GM18502 (cell line): Measurements from ENCODE around the gene CNTROB.

Source experiments
- ATAC-seq: cut with Tn5 transposase; IDR thresholded peaks from one replicate; pipeline ENCODE4 v1.9.1; 2021; ENCODE audit warnings: mild to moderate bottlenecking; ENCODE audit not compliant: unreplicated experiment, poor library complexity

CNTROB gene

DNA sequence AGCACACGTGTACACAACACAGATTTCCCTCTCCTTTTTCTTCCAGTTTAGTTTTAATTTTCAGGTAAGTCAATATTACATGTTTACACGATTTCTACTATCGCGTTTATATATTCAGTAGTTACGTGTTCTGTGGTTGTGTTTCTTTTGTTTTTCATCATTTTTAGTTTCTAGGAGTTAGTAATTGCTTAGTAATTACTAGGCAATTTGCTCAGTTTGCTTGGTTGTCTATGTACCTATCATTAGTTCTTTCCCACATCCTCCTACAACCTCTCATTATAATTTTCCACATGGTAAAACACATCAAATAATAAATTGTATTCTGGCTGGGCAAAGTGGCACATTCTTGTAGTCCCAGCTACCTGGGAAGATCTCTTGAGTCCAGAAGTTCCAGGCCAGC lies 45.8 kb downstream of the CNTROB start:
- no peak for ATAC-seq

DNA sequence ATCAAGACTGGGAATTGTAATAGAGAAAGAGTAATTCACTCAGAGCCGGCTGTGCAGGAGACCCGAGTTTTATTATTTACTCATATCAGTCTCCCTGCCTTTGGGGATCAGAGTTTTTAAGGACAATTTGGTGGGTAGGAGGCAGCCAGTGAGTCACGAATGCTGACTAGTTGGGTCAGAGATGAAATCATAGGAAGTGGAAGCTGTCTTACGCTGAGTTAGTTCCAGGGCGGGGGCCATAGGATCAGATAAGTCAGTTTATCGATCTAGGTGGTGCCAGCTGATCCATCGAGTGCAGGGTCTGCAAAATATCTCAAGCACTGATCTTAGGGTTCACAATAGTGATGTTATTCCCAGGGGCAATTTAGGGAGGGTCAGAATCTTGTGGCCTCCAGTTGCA lies 50.2 kb downstream of the CNTROB start:
- ATAC-seq = no peak

DNA sequence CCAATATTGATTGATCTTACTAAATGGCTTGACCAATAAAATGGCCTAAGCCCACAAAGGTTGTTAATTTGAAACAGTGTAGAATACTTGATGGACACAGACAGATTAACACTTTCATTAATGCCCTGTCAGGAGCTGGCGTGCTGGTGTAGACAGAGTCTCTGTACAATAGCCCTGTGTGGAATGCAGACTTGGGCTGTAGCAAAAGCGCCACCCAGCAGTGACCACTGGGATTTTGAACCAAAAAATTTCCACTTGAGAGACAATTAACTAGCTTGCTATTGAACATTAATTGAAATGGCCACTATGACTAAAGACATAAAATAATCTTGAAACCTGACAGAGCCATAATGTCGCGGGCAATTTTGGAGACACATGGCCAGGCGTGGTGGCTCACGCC lies 50.7 kb downstream of the CNTROB start:
- no peak for ATAC-seq

DNA sequence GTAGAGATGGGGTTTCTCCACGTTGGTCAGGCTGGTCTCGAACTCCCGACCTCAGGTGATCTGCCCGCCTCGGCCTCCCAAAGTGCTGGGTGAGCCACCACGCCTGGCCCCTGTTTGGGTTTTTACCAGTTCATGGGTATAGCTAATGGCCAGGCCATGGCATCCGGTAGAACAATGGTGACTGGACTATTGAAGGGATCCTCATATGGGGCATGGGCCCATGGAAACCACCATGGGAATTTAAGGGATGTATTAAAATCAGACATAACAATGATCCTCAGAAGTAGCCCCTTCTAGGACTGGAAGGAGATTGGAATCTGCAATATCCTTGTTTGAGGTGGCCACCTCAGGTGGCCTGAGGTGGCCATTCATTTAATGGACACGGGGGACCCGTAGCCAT lies 52.9 kb downstream of the CNTROB start:
- no peak for ATAC-seq

DNA sequence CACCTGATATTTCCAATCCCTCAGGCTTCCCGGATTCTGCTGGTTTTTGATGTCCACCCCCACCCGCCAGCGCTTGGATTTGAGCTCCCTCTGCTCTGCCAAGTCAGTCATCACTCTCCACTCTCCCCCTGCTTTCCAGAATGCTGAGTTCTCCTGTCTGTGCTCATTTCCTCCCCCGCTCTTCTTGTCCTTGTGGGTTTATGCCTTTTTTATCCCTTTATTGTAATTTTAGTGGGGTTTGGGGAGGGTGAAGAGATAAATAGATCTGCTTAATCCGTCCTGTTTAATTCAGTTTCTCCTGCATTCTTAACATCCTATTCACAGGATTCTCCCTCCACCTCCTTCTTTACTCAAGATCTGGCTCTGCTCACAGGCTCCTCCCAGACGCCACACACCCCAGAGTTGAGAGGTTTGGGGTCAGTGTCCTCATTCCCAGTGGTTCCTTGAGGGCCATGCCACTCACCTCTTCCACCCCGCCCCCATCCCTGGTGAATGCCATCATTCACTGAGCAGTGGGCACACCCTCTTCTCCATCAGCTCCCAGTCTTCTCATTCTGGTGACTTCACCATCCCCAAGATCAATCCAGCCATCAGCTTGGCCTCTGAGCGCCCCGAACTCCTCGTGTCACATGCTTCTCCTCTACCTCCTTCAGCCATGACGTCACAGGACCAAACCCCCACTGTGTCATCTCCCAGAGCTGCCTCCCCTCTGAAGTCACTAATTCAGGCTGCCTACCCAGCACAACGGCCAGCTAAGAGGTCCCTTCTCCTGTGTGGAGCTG lies 55.3 kb downstream of the CNTROB start:
- ATAC-seq = no peak

DNA sequence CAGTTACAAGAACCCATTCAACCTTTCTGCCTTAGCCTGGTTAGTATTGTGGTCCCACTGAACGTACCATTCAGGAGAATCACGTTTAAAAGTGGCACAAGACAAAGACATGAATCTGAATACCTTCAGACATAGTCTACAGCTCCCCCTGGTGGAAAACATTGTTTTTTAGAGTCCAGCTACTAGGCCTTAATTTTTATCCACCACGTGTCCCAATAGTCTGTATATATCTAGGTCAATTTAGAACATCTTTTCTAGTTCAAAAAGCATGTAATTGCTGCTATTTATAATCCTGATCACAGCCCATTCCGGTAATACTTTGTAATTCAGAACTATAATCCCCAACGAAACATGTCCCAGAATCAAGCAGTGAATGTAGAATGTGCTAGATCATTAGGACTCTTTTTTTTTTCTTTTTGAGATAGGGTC lies 56.8 kb downstream of the CNTROB start:
- no peak for ATAC-seq

DNA sequence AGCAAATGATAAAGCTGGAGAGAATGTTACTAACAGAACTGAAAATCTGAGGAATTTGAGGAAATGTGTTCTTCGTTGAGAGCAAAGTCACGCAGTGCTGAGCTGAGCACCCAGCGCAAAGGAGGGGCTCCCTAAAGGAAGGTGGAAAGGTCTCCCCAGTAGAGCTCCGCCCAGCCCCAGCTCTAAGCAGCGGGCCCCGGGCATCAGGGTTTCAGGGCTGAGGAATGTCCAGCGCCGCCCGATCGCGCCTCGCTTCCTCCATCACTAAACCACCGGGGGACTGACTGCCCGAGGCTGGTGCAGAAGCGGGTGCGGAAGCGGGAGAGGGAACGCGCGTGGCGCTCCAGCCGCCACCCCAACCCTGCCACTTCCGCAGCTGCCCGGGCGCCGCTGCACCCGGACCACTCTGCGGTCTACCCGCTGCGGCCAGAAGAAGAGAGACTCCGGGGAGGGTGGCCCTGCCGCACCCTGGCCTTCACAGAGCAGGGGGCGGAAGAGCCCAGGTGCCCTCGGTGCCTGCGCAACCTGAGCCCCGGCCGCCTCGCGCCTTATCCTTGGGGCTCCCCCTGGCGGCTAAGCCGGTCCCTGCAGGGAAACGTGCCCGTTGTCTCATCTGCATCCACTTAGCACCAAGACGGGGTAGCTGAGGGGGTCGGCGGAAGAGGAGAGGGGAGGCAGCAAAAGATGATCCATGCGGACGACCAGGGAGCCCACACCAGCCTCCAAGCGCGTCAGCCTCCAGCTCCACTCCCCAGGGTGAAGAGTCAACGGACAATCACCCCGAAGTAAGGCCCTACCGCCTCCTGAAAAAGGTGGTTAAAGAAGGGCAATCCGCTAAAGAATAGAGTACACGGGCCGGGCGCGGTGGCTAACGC lies 58.0 kb downstream of the CNTROB start:
- ATAC-seq = peak; percentile 72

DNA sequence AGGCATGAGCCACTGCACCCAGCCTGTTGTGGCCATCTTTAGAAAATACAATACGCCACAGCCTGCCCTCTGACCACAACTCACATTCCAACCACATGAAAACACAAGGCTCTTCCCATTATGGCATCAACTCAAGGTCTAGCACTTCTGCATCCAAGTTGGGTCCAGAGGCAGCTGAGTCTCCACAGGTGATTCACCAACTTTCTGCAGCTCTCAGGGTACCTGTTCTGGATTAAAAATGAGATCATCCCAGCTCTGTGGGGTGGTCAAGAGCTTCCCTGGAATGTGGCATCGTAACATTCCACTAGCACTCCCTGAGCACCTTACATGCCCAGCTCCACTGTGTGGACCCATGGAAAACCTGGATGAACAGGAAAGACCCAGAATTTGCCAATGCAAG lies 60.5 kb downstream of the CNTROB start:
- ATAC-seq = no peak

DNA sequence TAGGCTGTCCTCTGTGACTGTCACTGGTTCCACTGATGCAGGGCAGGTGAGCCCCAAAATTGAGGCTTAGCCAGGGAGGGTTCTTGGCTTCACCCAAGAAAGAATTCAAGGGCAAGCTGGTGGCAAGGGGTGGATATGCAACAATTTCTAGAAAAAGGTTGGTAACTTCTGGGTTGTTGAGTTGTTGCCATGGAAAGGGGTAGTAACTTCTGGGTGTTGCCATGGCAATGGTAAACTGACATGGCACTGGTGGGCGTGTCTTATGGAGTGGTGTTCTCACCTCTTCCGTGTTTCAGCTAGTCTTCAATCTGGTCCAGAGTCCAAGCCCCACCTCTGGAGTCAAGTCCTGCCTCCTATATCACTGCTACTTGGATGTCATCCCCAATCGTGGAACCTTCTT lies 60.9 kb downstream of the CNTROB start:
- no peak for ATAC-seq

DNA sequence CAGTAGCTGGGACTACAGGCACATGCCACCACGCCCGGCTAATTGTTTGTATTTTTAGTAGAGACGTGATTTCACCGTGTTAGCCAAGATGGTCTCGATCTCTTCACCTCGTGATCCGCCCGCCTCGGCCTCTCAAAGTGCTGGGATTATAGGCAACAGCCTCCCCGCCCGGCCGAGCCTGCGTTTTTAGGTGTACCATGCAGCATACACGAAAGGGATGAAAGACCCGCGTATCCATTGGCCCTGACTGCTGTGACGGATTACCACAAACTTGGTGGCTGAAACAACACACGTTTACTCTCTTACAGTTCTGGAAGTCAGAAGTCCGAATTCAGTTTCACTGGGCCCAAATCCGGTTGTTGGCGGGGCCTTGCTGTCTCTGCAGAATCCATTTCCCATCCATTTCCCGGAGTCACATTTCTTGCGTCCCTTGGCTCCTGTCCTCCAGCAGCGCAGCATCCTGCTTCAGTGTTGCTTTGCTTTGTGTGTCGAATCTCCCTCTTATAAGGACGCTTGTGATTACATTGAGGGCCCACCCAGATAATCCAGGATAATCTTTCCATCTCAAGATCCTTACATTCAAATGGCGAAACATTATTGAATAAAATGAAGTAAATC lies 62.1 kb downstream of the CNTROB start:
- ATAC-seq = no peak

DNA sequence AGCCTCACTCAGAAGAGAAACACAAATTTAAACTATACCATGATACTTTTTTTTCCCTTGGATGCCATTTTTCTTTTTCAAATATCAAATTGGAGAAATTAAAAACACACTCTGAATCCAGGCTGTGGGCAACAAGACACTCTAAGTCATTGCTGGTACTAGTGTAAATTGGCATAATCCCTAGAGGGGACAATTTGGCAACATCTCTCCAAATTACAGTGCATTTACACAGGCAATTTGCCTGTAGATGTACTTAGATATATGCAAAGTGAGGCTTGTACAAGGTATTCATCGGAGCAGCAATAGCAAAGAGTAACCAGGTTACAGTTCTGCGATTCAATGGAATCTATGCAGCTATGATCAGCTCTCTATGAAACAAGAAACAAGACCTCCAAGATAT lies 63.7 kb downstream of the CNTROB start:
- ATAC-seq = no peak

DNA sequence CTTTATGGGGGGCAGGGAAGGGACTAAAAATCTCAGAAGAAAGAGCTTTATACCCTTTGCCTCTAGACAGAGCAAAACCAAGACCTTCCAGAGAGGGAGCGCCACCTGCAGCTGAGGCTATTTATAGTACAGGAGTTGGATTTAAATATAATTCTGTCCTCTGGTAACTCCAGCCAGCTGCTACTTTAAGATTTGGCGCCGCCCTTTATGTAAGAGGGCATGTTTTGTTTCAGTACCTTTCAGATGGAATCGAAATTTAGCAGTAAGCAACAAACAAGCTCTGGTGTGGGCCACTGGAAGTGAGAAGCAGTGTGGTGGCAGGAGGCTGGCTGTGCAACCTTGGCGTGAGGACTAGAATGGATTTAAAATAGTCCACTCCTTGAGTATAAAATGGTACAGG lies 65.2 kb downstream of the CNTROB start:
- ATAC-seq = no peak
